Skeletal muscle cell (primary cell): ENCODE data around the gene DNAJC1.
"Not testable (repeated sequence)": the region's sequence is repeated elsewhere in the genome, so short reads cannot be mapped to it uniquely, and the experiment has no call there.

ENCODE experiments used
- DNase-seq: peaks from one replicate; pipeline ENCODE4 v3.0.0-alpha.2; 2010; ENCODE audit warnings: low read depth
- H3K4me3 ChIP-seq: 2 replicates; pipeline ENCODE4 v1.5.1; 2011; ENCODE audit warnings: low read depth, mild to moderate bottlenecking, control low read depth, low read length, moderate library complexity

The DNAJC1 gene

GRCh38 chr10:22003177-22003963 is at the start of gene DNAJC1:
DNAJC1 (minus strand) TSS chr10:22003730; CDS start chr10:22003434, 296 bp downstream.
- H3K4me3 ChIP-seq, result peak within 1 kb of the TSS; percentile 94
- peak; percentile 77 for DNase-seq

GRCh38 chr10:22053048-22053447 is 49.5 kb upstream of the DNAJC1 start:
- H3K4me3 ChIP-seq, result no peak overlapping the region
- no peak for DNase-seq

- no peak overlapping the region for H3K4me3 ChIP-seq
- DNase-seq, result no peak
Measured at GRCh38 chr10:22049635-22050034, 46.1 kb upstream of the DNAJC1 start.

- DNase-seq, result no peak
- no peak overlapping the region for H3K4me3 ChIP-seq
Measured at GRCh38 chr10:22047812-22048211, 44.3 kb upstream of the DNAJC1 start.

GRCh38 chr10:22043327-22043633 is 39.8 kb upstream of the DNAJC1 start:
- H3K4me3 ChIP-seq, result no peak overlapping the region
- DNase-seq, result no peak

- DNase-seq, result no peak
- H3K4me3 ChIP-seq, result no peak overlapping the region
Measured at GRCh38 chr10:22042557-22043326, 39.2 kb upstream of the DNAJC1 start.

- no peak overlapping the region for H3K4me3 ChIP-seq
- DNase-seq, result no peak
Measured at GRCh38 chr10:22034333-22034732, 30.8 kb upstream of the DNAJC1 start.

- not testable (repeated sequence) for DNase-seq, H3K4me3 ChIP-seq
Measured at GRCh38 chr10:22032268-22032667, 28.7 kb upstream of the DNAJC1 start.

- no peak overlapping the region for H3K4me3 ChIP-seq
- no peak for DNase-seq
Measured at GRCh38 chr10:22030421-22030820, 26.9 kb upstream of the DNAJC1 start.

GRCh38 chr10:22029445-22030236 is 26.1 kb upstream of the DNAJC1 start:
- no peak overlapping the region for H3K4me3 ChIP-seq
- DNase-seq, result no peak

GRCh38 chr10:22027364-22028238 is 24.1 kb upstream of the DNAJC1 start:
- no peak for DNase-seq
- no peak overlapping the region for H3K4me3 ChIP-seq

- no peak for DNase-seq
- no peak overlapping the region for H3K4me3 ChIP-seq
Measured at GRCh38 chr10:22026287-22026686, 22.8 kb upstream of the DNAJC1 start.

- DNase-seq, result no peak
- no peak overlapping the region for H3K4me3 ChIP-seq
Measured at GRCh38 chr10:22023508-22023907, 20.0 kb upstream of the DNAJC1 start.

GRCh38 chr10:22022257-22023032 is 18.9 kb upstream of the DNAJC1 start:
- H3K4me3 ChIP-seq, result no peak overlapping the region
- DNase-seq, result no peak

GRCh38 chr10:22021144-22021543 is 17.6 kb upstream of the DNAJC1 start:
- DNase-seq, H3K4me3 ChIP-seq: not testable (repeated sequence)

- no peak overlapping the region for H3K4me3 ChIP-seq
- DNase-seq, result no peak
Measured at GRCh38 chr10:22017283-22018020, 13.9 kb upstream of the DNAJC1 start.

- no peak for DNase-seq
- no peak overlapping the region for H3K4me3 ChIP-seq
Measured at GRCh38 chr10:22016046-22016705, 12.6 kb upstream of the DNAJC1 start.
